ENCODE results near the gene CASQ2.

The CASQ2 gene

GRCh38 chr1:115656461-115657077, 111.9 kb downstream of the CASQ2 start:
- FAIRE-seq: no peak

GRCh38 chr1:115655916-115656315, 112.6 kb downstream of the CASQ2 start:
- FAIRE-seq: no peak

GRCh38 chr1:115655306-115655663, 113.2 kb downstream of the CASQ2 start:
- no peak for FAIRE-seq

- no peak for FAIRE-seq
Measured at GRCh38 chr1:115654663-115655305, 113.7 kb downstream of the CASQ2 start.

GRCh38 chr1:115654125-115654524, 114.4 kb downstream of the CASQ2 start:
- FAIRE-seq: no peak

- no peak for FAIRE-seq
Measured at GRCh38 chr1:115652236-115652788, 116.2 kb downstream of the CASQ2 start.

- no peak for FAIRE-seq
Measured at GRCh38 chr1:115651391-115651790, 117.1 kb downstream of the CASQ2 start.

- FAIRE-seq: no peak
Measured at GRCh38 chr1:115650961-115651360, 117.6 kb downstream of the CASQ2 start.
